Cerebellar cortex (tissue), 1 donor: ENCODE data around the gene C11orf71.

Experiments used
- DNase-seq: peaks from one replicate; pipeline ENCODE4 v3.0.0-alpha.2; 2015; ENCODE audit warnings: low spot score

C11orf71 gene

GRCh38 chr11:114400216-114400914, at the start of gene C11orf71, which contains the start of gene RBM7:
Gene C11orf71, minus strand, starts transcription at chr11:114400511. Its CDS starts 180 bp downstream, at chr11:114400331.
Gene RBM7, plus strand, starts transcription at chr11:114400666. Its CDS starts 6 bp downstream, at chr11:114400672.
- DNase-seq = peak; percentile 95

GRCh38 chr11:114449845-114450244, 49.5 kb upstream of the C11orf71 start:
- peak; percentile 17 for DNase-seq

GRCh38 chr11:114448749-114449482, 48.6 kb upstream of the C11orf71 start:
- DNase-seq = peak; percentile 83

- DNase-seq = peak; percentile 7
Observed at GRCh38 chr11:114447892-114448291, 47.6 kb upstream of the C11orf71 start.

- no peak for DNase-seq
Observed at GRCh38 chr11:114447444-114447843, 47.1 kb upstream of the C11orf71 start.

- DNase-seq = no peak
Observed at GRCh38 chr11:114442536-114442935, 42.2 kb upstream of the C11orf71 start.

- DNase-seq = no peak
Observed at GRCh38 chr11:114441921-114442320, 41.6 kb upstream of the C11orf71 start.

GRCh38 chr11:114440971-114441763, 40.9 kb upstream of the C11orf71 start:
- peak; percentile 33 for DNase-seq

- no peak for DNase-seq
Observed at GRCh38 chr11:114440121-114440860, 40.0 kb upstream of the C11orf71 start.

- peak; percentile 97 for DNase-seq
Observed at GRCh38 chr11:114439229-114440120, 39.2 kb upstream of the C11orf71 start, which contains the start of gene REXO2. Gene REXO2, plus strand, starts transcription at chr11:114439467. Its CDS starts 62 bp downstream, at chr11:114439529.

- no peak for DNase-seq
Observed at GRCh38 chr11:114438303-114438702, 38.0 kb upstream of the C11orf71 start.

GRCh38 chr11:114433376-114433775, 33.1 kb upstream of the C11orf71 start:
- DNase-seq = no peak

- no peak for DNase-seq
Observed at GRCh38 chr11:114432893-114433292, 32.6 kb upstream of the C11orf71 start.

- no peak for DNase-seq
Observed at GRCh38 chr11:114430290-114430689, 30.0 kb upstream of the C11orf71 start.

- DNase-seq = no peak
Observed at GRCh38 chr11:114426280-114426679, 26.0 kb upstream of the C11orf71 start.

GRCh38 chr11:114416441-114416961, 16.2 kb upstream of the C11orf71 start:
- DNase-seq = no peak

GRCh38 chr11:114413958-114414357, 13.6 kb upstream of the C11orf71 start:
- DNase-seq = no peak

GRCh38 chr11:114412946-114413345, 12.6 kb upstream of the C11orf71 start:
- no peak for DNase-seq

GRCh38 chr11:114401311-114401710, 1.0 kb upstream of the C11orf71 start:
- no peak for DNase-seq

- DNase-seq = no peak
Observed at GRCh38 chr11:114400915-114401223, 558 bp upstream of the C11orf71 start.
